Adrenal gland (tissue), 12 donors: Measurements from ENCODE around the gene TOPAZ1. TPM values are rescaled to one million over a fixed set of nuclear protein-coding genes. Genes with fewer than 3 reads are reported as not detected.

Experiments used
- DNase-seq, 7 donors: peaks; one replicate each; pipeline ENCODE4 v3.0.0-alpha.2; 2019 to 2020
- H3K27ac ChIP-seq, 5 donors: fragments of 200-600 bp; sonication (generic) in 4 of 5; 1 replicate in 3 of 5; 2 replicates in 2 of 5; pipeline versions ENCODE4 v1.5.1 to v1.8.0; 2016 to 2020; ENCODE audit warnings: mild to moderate bottlenecking in 1 of 5
- H3K27me3 ChIP-seq: fragments of 200-600 bp; 2 replicates; pipeline ENCODE4 v1.8.0; 2021
- H3K36me3 ChIP-seq, 2 donors: fragments of 200-600 bp; replicated peaks in 1 of 2; 1 replicate in 1 of 2; 2 replicates in 1 of 2; pipeline versions ENCODE4 v1.5.1 to v1.8.0; 2018 to 2022
- H3K4me1 ChIP-seq, 2 donors: fragments of 200-600 bp; replicated peaks in 1 of 2; 1 replicate in 1 of 2; 2 replicates in 1 of 2; pipeline versions ENCODE4 v1.5.1 to v1.8.0; 2018 to 2021
- H3K4me3 ChIP-seq, 4 donors: fragments of 200-600 bp; sonication (generic) in 3 of 4; one replicate each; pipeline ENCODE4 v1.5.1; 2016 to 2018
- H3K9me3 ChIP-seq, 3 donors: fragments of 200-600 bp; sonication (generic) in 1 of 3; replicated peaks in 1 of 3; 1 replicate in 2 of 3; 2 replicates in 1 of 3; pipeline versions ENCODE4 v1.5.1 to v1.8.0; 2016 to 2021
- CTCF ChIP-seq, 6 experiments: fragments of 450-650 bp in 4 of 6; fragments of 200-600 bp in 2 of 6; sonication (generic) in 1 of 6; IDR thresholded peaks; 1 replicate in 5 of 6; 2 replicates in 1 of 6; pipeline versions ENCODE4 v1.5.1 to v1.8.0; 2016 to 2021; ENCODE audit warnings: antibody characterized with exemption in 6 of 6, mild to moderate bottlenecking in 2 of 6, moderate library complexity in 1 of 6
- POLR2A ChIP-seq, 2 donors: fragments of 450-650 bp; IDR thresholded peaks; one replicate each; pipeline ENCODE4 v1.6.1; 2017; ENCODE audit warnings: antibody characterized with exemption in 2 of 2, mild to moderate bottlenecking in 2 of 2, moderate library complexity in 1 of 2
- whole genome bisulfite sequencing, 4 donors: extraction: QIAGEN DNeasy Blood & Tissue Kit in 2 of 4; methylation state at CpG; one replicate each; pipeline versions ENCODE4 v1.1.5 to v1.1.7; 2013 to 2017; 5-methylcytosine and 5-hydroxymethylcytosine counted together
- intact Hi-C, 2 donors: fragments of 100-400 bp; cut with DNase I; formaldehyde crosslinking; loops; one replicate each; pipeline versions ENCODE4 v1.14.1 to v1.15.0; 2022 to 2023
- polyA plus RNA-seq, 3 donors: library from polyadenylated mRNA; stranded (reverse); fragments of 200-250 nt in 2 of 3; fragments of 350-450 nt in 1 of 3; fragmentation: Illumina TruSeq in 1 of 3; extraction: RNeasy Lipid Tissue Mini Kit (QIAGEN cat#74804) in 1 of 3; gene quantifications; one replicate each; pipeline ENCODE4 v1.2.3, GENCODE V29; 2013 to 2014
- total RNA-seq, 9 donors: library from RNA; depleted of rRNA in 4 of 9; stranded (reverse); fragments of >200 nt in 4 of 9; fragments of 120-200 nt in 1 of 9; fragmentation: NEBNext Ultra II Directional in 1 of 9; extraction: Animal tissue kit (Norgen Biotek cat#: 25700) in 1 of 9; gene quantifications; one replicate each; pipeline versions ENCODE4 v1.1.0 to v1.2.4, GENCODE V29; 2013 to 2023
- donor health status: healthy with polysubstance abuse.
- donor health status: Bipolar disorder and iron deficiency.
- donor health status: DM: yes; HTN: yes; CAD: no.
- donor health status: DM: no; HTN: no; CAD: no.
- donor health status: DM: no; HTN: no; CAD: no.
- donor health status: DM: yes; HTN: yes; CAD: no.

Gene TOPAZ1
- total and polyA plus RNA-seq, 12 donors = not detected

DNA sequence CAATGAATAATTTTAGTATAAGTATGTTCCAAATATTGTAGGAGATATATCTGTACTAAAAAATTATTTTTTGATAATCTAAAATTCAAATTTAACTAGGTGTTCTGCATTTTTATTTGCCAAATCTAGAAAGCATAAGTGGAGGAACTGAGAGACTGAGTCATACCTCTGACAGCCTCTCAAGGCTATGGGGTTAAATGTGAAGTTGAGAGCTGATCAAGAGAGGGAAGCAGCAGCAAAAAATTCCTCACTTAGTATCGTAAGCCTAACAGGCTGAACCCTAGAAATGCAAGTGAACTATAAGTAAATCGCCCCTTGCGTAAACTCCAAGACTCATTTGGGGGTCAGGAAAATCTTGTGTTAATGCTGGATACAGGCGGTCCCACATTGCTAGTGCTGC, 12.8 kb upstream of the TOPAZ1 start:
- Histone ChIP-seq H3K27ac (no peak overlapping the region), H3K4me1 (no peaks in the 10 kb centered on the region), H3K36me3 (no peaks in the 10 kb centered on the region), H3K9me3 (no peaks in the 10 kb centered on the region), H3K4me3 (no peak overlapping the region), H3K27me3 (no peaks in the 10 kb centered on the region)
- no peak for TF ChIP-seq CTCF (IDR thresholded peaks at IDR 0.05)
- TF ChIP-seq POLR2A (IDR thresholded peaks at IDR 0.05) = no peak
- intact Hi-C loops = no loop called here
- no peak for DNase-seq
- WGBS, 4 donors = 76 to 83% (median 81%) methylated on average over 4 of the region's 4 CpGs

- Histone ChIP-seq H3K4me1 (peaks cover 4 to 5% of the 10 kb centered on the region in 2 donors), H3K27me3 (no peaks in the 10 kb centered on the region), H3K4me3 (no peak overlapping the region), H3K27ac (no peak overlapping the region), H3K36me3 (no peaks in the 10 kb centered on the region), H3K9me3 (no peaks in the 10 kb centered on the region)
- intact Hi-C loops = no loop called here
- WGBS, 4 donors = 55 to 73% (median 58%) methylated on average over 1 of the region's 1 CpG
- no peak for DNase-seq
- TF ChIP-seq CTCF (IDR thresholded peaks at IDR 0.05) = no peak
- no peak for TF ChIP-seq POLR2A (IDR thresholded peaks at IDR 0.05)
Measured at GRCh38 chr3:44232407-44232806, 9.3 kb upstream of the TOPAZ1 start.

- DNase-seq = no peak
- intact Hi-C loops = no loop called here
- H3K27ac ChIP-seq = no peak overlapping the region
- H3K4me3 ChIP-seq = no peak overlapping the region
- H3K4me1 ChIP-seq = peaks cover 4 to 5% of the 10 kb centered on the region in 2 donors
- H3K36me3 ChIP-seq = no peaks in the 10 kb centered on the region
- WGBS, 4 donors = 82 to 90% (median 86%) methylated on average over 6 of the region's 6 CpGs
- no peaks in the 10 kb centered on the region for H3K27me3 ChIP-seq
- TF ChIP-seq CTCF (IDR thresholded peaks at IDR 0.05) (no peak), POLR2A (IDR thresholded peaks at IDR 0.05) (no peak)
- no peaks in the 10 kb centered on the region for H3K9me3 ChIP-seq
Measured at GRCh38 chr3:44234648-44235268, 6.9 kb upstream of the TOPAZ1 start.

GRCh38 chr3:44235604-44236484, 5.8 kb upstream of the TOPAZ1 start:
- TF ChIP-seq CTCF (IDR thresholded peaks at IDR 0.05) (peak; percentile 59 to 81 (median 71)), POLR2A (IDR thresholded peaks at IDR 0.05) (no peak)
- H3K27ac ChIP-seq = peak overlapping the region in 2 of 5 donors; percentile 15 to 61
- peak overlapping the region in 1 of 4 donors; percentile 13 for H3K4me3 ChIP-seq
- intact Hi-C loops = no loop called here
- H3K36me3 ChIP-seq = no peaks in the 10 kb centered on the region
- H3K9me3 ChIP-seq = no peaks in the 10 kb centered on the region
- H3K4me1 ChIP-seq = peaks cover 4 to 5% of the 10 kb centered on the region in 2 donors
- H3K27me3 ChIP-seq = no peaks in the 10 kb centered on the region
- peak; percentile 61 to 89 (median 76) for DNase-seq
- 21 to 25% (median 24%) methylated on average over 16 of the region's 16 CpGs for WGBS, 4 donors
